Measurements from ENCODE around the gene METRNL.

DNA sequence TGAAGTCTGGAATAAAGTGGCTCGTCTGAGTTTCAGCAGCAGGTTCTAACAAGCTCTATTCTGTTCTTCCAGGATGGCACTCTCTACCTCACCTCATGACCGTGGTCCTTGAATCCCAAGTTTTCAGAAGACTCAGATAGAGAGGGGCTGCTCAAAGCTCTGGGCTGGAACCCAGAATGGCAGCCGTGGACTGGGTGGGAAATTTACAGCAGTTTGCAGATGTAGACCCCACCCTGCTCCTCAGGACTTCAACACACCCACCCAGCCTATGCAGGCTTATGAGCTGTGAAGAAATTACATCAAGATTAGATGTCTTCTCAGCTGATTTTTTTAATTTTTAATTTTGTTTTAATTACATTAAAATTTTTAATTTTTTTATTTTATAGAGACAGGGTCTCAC, 59.4 kb downstream of the METRNL start:
- TF ChIP-seq, protein P1, sequence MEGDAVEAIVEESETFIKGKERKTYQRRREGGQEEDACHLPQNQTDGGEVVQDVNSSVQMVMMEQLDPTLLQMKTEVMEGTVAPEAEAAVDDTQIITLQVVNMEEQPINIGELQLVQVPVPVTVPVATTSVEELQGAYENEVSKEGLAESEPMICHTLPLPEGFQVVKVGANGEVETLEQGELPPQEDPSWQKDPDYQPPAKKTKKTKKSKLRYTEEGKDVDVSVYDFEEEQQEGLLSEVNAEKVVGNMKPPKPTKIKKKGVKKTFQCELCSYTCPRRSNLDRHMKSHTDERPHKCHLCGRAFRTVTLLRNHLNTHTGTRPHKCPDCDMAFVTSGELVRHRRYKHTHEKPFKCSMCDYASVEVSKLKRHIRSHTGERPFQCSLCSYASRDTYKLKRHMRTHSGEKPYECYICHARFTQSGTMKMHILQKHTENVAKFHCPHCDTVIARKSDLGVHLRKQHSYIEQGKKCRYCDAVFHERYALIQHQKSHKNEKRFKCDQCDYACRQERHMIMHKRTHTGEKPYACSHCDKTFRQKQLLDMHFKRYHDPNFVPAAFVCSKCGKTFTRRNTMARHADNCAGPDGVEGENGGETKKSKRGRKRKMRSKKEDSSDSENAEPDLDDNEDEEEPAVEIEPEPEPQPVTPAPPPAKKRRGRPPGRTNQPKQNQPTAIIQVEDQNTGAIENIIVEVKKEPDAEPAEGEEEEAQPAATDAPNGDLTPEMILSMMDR (IDR thresholded peaks at IDR 0.05; ENCODE audit: low read depth, low read length, missing input control): no peak
- TF ChIP-seq, protein P2, sequence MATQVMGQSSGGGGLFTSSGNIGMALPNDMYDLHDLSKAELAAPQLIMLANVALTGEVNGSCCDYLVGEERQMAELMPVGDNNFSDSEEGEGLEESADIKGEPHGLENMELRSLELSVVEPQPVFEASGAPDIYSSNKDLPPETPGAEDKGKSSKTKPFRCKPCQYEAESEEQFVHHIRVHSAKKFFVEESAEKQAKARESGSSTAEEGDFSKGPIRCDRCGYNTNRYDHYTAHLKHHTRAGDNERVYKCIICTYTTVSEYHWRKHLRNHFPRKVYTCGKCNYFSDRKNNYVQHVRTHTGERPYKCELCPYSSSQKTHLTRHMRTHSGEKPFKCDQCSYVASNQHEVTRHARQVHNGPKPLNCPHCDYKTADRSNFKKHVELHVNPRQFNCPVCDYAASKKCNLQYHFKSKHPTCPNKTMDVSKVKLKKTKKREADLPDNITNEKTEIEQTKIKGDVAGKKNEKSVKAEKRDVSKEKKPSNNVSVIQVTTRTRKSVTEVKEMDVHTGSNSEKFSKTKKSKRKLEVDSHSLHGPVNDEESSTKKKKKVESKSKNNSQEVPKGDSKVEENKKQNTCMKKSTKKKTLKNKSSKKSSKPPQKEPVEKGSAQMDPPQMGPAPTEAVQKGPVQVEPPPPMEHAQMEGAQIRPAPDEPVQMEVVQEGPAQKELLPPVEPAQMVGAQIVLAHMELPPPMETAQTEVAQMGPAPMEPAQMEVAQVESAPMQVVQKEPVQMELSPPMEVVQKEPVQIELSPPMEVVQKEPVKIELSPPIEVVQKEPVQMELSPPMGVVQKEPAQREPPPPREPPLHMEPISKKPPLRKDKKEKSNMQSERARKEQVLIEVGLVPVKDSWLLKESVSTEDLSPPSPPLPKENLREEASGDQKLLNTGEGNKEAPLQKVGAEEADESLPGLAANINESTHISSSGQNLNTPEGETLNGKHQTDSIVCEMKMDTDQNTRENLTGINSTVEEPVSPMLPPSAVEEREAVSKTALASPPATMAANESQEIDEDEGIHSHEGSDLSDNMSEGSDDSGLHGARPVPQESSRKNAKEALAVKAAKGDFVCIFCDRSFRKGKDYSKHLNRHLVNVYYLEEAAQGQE (IDR thresholded peaks at IDR 0.05): no peak
- TF ChIP-seq YY1 (IDR thresholded peaks at IDR 0.05): no peak
- TF ChIP-seq ZBTB33 (IDR thresholded peaks at IDR 0.05): no peak
- no peak for TF ChIP-seq SP1 (IDR thresholded peaks at IDR 0.05)
- TF ChIP-seq NR2F2 (IDR thresholded peaks at IDR 0.05): no peak
- TF ChIP-seq, protein P3, sequence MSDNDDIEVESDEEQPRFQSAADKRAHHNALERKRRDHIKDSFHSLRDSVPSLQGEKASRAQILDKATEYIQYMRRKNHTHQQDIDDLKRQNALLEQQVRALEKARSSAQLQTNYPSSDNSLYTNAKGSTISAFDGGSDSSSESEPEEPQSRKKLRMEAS (IDR thresholded peaks at IDR 0.05): no peak
- no peak for TF ChIP-seq RAD21 (IDR thresholded peaks at IDR 0.05)
- TF ChIP-seq JUND (IDR thresholded peaks at IDR 0.05): no peak
- no peak for TF ChIP-seq GABPA (IDR thresholded peaks at IDR 0.05 in 1 of 2, conservative IDR thresholded peaks at IDR 0.05 in 1 of 2)
- TF ChIP-seq FOXA1 (IDR thresholded peaks at IDR 0.05): no peak
- TF ChIP-seq, protein P4, sequence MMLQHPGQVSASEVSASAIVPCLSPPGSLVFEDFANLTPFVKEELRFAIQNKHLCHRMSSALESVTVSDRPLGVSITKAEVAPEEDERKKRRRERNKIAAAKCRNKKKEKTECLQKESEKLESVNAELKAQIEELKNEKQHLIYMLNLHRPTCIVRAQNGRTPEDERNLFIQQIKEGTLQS (IDR thresholded peaks at IDR 0.05): no peak
- TF ChIP-seq HNF4A (conservative IDR thresholded peaks at IDR 0.05): no peak
